Renal cortical epithelial cell (primary cell): ENCODE results near the gene RPL38. TPM values are rescaled to one million over a fixed set of nuclear protein-coding genes. Genes with fewer than 3 reads are reported as not detected.

Experiments
- DNase-seq: peaks from one replicate; pipeline ENCODE4 v3.0.0-alpha.2; 2011; ENCODE audit warnings: low read depth
- total RNA-seq: library from RNA; depleted of rRNA; stranded (reverse); fragments of >200 nt; gene quantifications from 2 replicates; pipeline ENCODE4 v1.2.3, GENCODE V29; 2014

Gene RPL38
- total RNA-seq, 1 donor from 2014 or later, result 436 TPM

DNA sequence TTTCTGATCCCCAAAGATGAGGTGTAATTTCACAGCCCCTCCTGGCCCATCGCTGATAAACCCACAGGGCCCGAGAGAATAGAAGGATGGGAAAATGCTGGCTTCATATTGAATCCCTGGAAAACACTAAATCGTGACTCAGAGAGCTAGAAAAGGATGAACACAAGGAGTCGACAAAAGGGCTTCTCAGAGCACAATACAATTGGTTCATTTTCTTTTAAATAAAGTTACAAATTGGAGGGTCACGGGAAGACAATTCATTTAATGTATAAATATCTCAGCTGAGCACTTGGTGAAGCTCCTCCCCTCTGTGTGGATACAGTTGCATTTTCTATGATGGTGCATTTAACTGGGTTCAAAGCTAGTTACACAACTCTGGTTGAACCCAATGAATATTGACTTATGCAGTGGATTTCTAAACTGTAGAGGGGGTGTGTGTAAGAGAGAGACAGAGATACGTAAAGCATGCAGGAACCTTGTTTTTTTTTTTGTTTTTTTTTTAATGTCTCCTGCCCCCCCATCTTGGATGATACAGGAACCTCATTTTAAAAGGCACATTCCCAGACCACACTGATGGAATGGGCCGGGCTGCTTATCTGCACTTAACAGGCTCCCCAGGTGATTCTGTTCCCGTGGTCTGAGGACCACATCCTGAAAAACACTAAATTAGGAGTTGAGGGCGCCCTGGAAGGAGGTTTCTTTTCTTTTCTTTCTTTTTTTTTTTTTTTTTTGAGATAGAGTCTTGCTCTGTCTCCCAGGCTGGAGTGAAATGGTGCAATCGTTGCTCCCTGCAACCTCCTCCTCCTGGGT, 24.0 kb downstream of the RPL38 start:
- DNase-seq, result no peak

- DNase-seq, result no peak
These were observed 25.0 kb downstream of the RPL38 start for GRCh38 chr17:74228306-74228978.

- no peak for DNase-seq
These were observed 27.4 kb downstream of the RPL38 start for GRCh38 chr17:74230896-74231295.

DNA sequence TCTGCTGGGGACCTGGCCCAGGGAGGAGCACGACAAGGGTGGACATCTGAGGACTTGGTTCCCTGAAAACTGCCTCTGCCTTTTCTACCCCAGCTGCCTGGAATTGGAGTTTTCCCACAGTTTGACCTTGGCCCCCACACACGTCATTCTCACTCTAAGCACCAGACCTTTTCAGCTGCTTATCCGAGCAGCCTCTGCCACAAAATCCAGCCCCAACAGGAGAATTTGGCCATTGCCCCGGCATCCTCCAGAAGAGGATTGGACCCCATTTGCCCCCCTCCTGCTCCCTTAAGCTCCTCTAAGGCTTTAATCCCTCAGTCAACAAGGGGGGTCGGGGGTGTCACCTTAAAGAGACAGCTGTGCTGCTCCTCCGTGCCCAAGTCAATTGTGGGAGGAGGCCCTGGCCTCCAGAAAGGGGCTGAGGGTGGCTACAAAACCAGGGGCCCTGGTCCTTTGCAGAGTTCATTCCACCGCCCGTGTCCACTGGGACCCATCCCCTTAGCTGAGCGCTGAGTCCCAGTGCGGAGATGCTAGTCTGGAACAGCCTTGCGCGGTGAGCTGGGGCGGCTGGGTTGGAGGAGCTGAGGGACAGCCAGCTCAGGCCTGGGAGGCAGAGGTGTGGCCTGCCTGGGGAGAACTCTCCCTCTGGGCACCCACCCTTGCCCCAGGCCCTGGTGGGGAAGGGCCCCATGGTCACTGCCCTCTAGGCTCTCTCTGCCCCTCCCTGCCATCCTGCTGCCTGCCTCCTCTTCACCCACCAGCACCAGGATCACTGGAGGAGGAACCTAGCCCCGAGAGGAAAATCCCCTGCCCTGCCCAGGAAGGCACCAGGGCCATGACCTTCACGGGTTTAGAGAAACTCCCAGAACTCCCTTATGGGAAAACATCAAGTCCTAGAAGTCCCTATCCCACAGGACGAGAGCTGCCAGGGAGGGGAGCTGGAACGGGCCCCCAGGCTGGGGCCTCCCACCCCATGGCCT, 28.7 kb downstream of the RPL38 start:
- DNase-seq, result no peak

DNA sequence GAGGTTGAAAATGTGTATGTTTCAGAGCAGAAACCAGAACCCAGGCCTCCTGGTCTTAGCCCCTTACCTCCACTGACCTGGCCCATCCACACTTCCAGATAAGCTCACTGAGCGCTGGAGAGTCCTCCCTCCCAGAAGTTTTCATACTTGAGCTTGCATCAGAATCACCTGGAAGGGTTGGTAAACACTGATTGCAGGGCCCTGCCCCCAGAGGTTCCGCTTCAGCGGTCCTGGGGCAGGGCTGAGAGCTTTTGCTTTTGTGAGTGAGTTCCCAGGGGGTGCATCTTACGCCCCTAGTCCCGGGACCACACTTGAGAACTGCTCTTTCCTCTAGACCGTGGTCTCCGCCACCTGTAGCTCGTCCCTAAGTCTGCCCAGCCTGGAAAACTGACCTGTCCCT, 30.5 kb downstream of the RPL38 start:
- no peak for DNase-seq

DNA sequence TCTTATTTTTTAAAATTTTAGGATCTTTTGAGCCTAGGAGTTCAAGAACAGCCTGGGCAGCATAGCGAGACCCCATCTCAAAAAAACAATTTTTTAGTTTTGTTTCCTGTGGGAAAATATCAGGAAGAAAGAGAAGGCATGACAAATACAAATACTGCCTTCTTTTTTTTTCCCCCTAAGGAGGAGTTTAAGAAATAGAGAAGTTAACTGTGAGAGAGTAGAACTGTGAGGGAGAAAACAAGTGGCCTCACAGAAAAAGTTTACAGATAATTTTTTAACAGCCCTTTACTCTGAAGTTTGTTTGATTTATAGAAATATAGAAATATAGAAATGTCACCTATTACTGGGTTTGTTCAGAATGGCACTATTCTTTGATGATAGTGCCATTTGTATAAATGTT, 31.0 kb downstream of the RPL38 start:
- DNase-seq, result no peak

DNA sequence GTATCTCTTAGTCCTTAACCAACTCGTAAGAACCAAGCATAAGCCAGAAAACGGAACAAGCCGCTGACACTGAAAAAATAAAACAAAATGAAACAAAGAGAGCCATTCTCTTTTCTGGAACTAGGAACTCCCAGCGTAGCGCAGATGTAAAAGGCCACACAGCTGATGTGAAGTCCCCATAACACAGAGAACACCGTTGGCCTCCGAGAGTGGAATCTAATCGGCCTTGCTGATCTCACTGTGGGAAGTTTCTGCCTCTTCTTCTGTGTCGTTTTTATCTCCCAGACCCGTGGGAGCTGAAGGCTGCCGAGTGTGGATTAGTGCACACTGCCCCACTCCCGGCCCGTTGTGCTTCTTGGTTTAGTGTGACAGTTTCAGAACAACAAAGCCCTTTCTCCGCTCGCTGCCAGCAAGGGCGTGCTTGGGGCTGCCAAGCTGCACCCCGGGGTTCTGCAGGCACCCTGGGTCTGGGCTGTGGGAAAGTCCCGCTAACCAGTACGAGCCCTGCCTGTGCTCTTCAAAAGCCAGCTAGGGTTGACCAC, 31.6 kb downstream of the RPL38 start:
- no peak for DNase-seq

- DNase-seq, result no peak
These were observed 32.5 kb downstream of the RPL38 start for GRCh38 chr17:74235911-74236371.

GRCh38 chr17:74237321-74237720, 33.8 kb downstream of the RPL38 start:
- no peak for DNase-seq

- DNase-seq, result no peak
These were observed 35.7 kb downstream of the RPL38 start for GRCh38 chr17:74239172-74239571.

- DNase-seq, result no peak
These were observed 37.2 kb downstream of the RPL38 start for GRCh38 chr17:74240618-74241205.

DNA sequence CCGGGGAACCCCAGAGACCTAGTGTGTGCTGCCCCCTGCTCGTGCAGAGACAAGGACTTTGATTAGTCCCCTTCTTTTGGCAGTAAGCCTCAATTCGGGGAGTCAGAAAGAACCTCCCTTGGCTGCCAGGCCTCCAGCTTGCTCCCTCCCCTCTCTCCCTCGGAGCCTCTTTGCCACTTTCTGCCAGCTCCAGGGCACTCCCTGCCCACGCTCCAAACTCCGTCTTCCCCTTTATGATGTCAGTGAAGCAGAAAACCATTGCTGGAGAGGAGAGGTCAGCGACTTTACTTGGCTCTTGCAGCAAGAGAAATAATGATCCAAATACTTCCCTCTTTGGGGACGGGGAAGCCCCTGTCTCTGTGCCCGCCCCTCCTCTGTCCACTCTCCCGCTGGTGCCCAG, 38.0 kb downstream of the RPL38 start:
- peak; percentile 1 for DNase-seq

GRCh38 chr17:74241847-74242246, 38.4 kb downstream of the RPL38 start:
- no peak for DNase-seq

DNA sequence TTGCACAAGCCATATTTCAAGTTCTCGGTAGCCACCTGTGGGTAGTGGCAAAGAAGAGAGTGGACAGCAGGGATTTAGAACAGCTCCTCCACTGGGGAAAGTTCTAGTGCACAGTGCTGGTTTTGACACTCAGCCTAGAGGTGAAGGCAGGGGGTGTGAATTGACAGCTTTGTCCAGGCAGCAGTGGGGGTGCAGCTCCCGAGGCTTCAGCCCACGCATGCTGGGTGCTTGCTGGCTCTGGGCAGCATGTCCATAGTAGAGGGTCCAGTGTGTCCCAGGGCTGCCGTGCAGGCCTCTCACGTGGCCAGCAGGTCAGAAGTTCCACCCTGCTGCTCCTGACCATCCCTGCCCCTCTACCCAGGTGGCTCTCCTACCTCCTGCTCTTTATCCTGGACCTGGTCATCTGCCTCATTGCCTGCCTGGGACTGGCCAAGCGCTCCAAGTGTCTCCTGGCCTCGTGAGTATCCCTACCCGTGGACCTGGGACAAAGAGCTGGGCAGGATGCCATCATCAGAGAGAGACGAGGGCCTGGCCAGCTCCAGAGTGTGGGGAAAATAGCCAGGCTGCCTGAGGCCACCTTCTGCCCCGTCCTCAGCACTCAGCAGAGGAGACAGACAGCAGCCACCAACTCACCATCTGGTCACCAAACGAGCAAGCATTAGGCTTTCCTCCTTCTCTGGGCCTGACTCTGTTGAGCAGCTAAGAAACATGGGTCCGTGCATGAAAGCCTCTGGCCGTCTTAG, 39.7 kb downstream of the RPL38 start:
- DNase-seq, result no peak

DNA sequence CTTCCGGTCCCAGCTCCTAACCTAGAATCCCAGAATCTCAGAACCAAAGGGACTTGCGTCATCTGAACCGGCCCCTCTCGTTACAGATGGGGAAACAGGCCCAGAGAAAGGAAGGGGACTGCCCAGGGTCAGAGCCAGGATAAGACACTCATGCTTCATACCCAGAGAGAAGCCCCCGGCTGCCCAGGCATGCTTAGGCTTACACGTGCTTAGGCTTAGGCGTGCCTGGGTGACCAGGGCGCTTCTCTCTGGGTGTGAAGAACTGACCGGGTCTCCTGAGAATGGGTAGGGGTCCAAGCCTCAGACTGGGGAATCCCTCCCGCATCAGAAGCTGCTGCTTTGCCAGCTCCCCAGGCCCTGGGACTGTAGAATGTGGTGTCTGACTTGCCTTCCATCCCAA, 40.6 kb downstream of the RPL38 start:
- no peak for DNase-seq

DNA sequence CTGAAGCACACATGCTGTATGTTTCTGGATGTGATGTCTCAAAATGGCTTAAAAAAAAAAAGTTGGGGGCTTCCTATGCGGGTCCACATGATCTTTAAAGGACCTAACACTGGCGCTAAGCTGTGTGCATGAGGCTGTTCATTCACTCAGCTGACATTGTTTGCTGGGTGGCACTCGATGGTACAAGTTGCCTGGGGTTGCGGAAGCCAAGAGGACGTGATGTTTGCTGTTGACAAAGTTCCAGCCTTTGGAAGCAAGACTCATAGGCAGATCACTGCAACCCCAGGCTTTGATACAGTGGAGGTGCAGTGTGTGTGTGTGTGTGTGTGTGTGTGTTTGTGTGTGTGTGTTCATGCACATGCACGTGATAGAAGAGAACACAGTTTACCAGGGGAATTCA, 41.1 kb downstream of the RPL38 start:
- DNase-seq, result no peak

DNA sequence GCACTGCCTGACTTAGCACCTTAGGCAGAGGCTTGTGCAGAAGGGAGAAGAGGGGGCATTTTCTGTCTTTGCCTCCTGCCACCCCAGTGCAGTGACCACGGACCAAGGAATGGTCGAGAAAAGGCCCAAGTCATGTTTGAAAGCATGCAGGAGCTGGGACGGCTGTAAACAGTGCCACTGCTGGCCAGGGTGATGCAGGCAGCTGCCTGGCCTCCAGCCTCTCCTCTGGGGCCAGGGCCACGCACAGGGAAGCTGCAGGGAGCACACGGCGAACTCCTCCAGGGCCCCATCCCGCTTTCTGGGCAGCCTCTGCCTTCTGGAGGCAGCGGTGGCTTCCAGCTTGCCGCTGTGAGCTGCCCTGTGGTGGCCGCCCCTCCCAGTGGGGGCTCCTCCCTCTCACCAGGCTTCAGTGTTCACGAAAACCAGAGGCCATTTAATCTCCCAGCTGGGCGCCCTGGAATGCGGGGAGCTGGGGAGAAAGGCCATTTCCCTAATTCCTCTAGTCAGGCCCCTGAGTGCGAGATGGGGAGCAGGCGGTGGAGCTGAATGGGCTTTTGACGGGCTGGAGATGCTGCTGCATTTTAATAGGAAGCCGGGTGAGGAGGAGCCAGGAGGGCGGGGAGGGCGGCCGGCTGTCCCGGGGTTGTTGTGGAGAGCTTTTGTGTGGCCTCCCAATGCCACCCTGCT, 41.8 kb downstream of the RPL38 start:
- no peak for DNase-seq

- no peak for DNase-seq
These were observed 42.4 kb downstream of the RPL38 start for GRCh38 chr17:74245871-74246270.

DNA sequence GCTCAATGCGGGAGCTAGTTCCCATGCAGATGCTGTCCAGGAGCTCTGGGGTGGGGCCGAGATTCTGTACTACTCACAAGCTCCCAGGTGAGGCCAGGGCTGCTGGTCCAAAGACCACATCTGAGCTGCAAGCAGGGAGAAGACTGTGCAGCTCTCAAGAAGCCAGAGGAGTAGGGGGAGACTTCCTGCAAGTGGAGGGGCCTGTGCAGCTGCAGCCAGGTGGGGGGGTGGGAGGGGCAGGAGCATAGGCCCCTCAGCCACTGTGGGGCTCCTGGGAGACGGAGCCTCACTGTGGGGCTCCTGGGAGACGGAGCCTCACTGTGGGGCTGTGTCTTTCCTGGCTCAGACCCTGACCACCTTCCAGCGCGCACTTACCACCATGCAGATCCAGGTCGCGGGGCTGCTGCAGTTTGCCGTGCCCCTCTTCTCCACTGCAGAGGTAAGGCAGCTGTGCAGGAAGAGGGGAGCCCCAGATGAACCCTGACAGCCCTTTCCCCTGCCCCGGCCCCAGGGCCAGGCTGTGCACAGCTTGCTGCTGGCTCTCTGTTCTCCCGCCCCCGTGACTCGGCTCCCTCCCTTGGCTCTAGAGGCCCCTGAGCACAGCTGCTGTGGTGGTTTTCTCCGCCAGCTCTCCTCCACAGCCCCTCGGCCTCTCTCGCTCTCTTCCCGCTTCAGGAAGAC, 46.3 kb downstream of the RPL38 start:
- DNase-seq, result no peak
